ENCODE data around the gene ROCK2. TPM values are rescaled to one million over a fixed set of nuclear protein-coding genes. Genes with fewer than 3 reads are reported as not detected.

The ROCK2 gene
- total and polyA plus RNA-seq, 4 experiments from 2014 or later: 4.0 to 26.7 (median 21.6) TPM

GRCh38 chr2:11314487-11314886, 29.9 kb downstream of the ROCK2 start:
- Histone ChIP-seq H3K9me3 (ENCODE audit: control insufficient read depth in 1 of 2, low read length in 2 of 2) (no peaks in the 10 kb centered on the region), H3K27ac (ENCODE audit: low read depth, low read length) (no peak overlapping the region), H3K4me1 (ENCODE audit: insufficient read depth, low read length) (peaks cover 4% of the 10 kb centered on the region), H3K36me3 (ENCODE audit: insufficient read depth, low read length) (no peaks in the 10 kb centered on the region), H3K4me3 (ENCODE audit: low read length in 2 of 2) (no peak overlapping the region), H3K27me3 (ENCODE audit: insufficient read depth, low read length) (no peaks in the 10 kb centered on the region)
- H3K27ac Mint-ChIP-seq: no peak overlapping the region
- CTCF ChIA-PET (ENCODE audit: partially characterized antibody): no interaction called here
- H3K9me3 Mint-ChIP-seq: peaks cover 0 to 2% (median 0%) of the 10 kb centered on the region in 8 donors
- H3K27me3 Mint-ChIP-seq: no peaks in the 10 kb centered on the region
- DNase-seq: no peak
- intact Hi-C loops (cut with micrococcal nuclease): no loop called here
- POLR2A ChIA-PET (ENCODE audit: partially characterized antibody): no interaction called here
- H3K36me3 Mint-ChIP-seq: peaks cover 0 to 4% of the 10 kb centered on the region in 2 donors
- peaks cover 12 to 37% (median 15%) of the 10 kb centered on the region in 4 donors for H3K4me1 Mint-ChIP-seq
- H3K4me3 Mint-ChIP-seq: no peak overlapping the region

- H3K27me3 ChIP-seq (ENCODE audit: insufficient read depth, low read length): no peaks in the 10 kb centered on the region
- H3K36me3 ChIP-seq (ENCODE audit: insufficient read depth, low read length): no peaks in the 10 kb centered on the region
- Mint-ChIP-seq H3K27ac (no peak overlapping the region), H3K27me3 (no peaks in the 10 kb centered on the region), H3K36me3 (no peaks in the 10 kb centered on the region), H3K9me3 (peaks cover 0 to 2% (median 0%) of the 10 kb centered on the region in 8 donors), H3K4me3 (peak overlapping the region in 1 of 8 donors; percentile 15), H3K4me1 (peaks cover 13 to 37% (median 15%) of the 10 kb centered on the region in 4 donors)
- DNase-seq: no peak
- no peak overlapping the region for H3K4me3 ChIP-seq (ENCODE audit: low read length in 2 of 2)
- peaks cover 4% of the 10 kb centered on the region for H3K4me1 ChIP-seq (ENCODE audit: insufficient read depth, low read length)
- intact Hi-C loops (cut with micrococcal nuclease): no loop called here
- no peaks in the 10 kb centered on the region for H3K9me3 ChIP-seq (ENCODE audit: control insufficient read depth in 1 of 2, low read length in 2 of 2)
- CTCF ChIA-PET (ENCODE audit: partially characterized antibody): no interaction called here
- POLR2A ChIA-PET (ENCODE audit: partially characterized antibody): no interaction called here
- H3K27ac ChIP-seq (ENCODE audit: low read depth, low read length): no peak overlapping the region
Observed at GRCh38 chr2:11312770-11313471, 31.5 kb downstream of the ROCK2 start.

- peaks cover 6% of the 10 kb centered on the region for H3K4me1 ChIP-seq (ENCODE audit: insufficient read depth, low read length)
- no peaks in the 10 kb centered on the region for H3K9me3 ChIP-seq (ENCODE audit: control insufficient read depth in 1 of 2, low read length in 2 of 2)
- Mint-ChIP-seq H3K9me3 (peaks cover 0 to 2% (median 0%) of the 10 kb centered on the region in 8 donors), H3K27me3 (no peaks in the 10 kb centered on the region), H3K27ac (no peak overlapping the region), H3K36me3 (no peaks in the 10 kb centered on the region), H3K4me1 (peaks cover 17 to 32% (median 19%) of the 10 kb centered on the region in 4 donors), H3K4me3 (no peak overlapping the region)
- ChIA-PET POLR2A (ENCODE audit: partially characterized antibody) (no interaction called here), CTCF (ENCODE audit: partially characterized antibody) (no interaction called here)
- no peak overlapping the region for H3K4me3 ChIP-seq (ENCODE audit: low read length in 2 of 2)
- no peak for DNase-seq
- H3K27me3 ChIP-seq (ENCODE audit: insufficient read depth, low read length): no peaks in the 10 kb centered on the region
- H3K27ac ChIP-seq (ENCODE audit: low read depth, low read length): no peak overlapping the region
- no peaks in the 10 kb centered on the region for H3K36me3 ChIP-seq (ENCODE audit: insufficient read depth, low read length)
- intact Hi-C loops (cut with micrococcal nuclease): no loop called here
Observed at GRCh38 chr2:11311543-11311942, 32.9 kb downstream of the ROCK2 start.

GRCh38 chr2:11310212-11310611, 34.2 kb downstream of the ROCK2 start:
- Mint-ChIP-seq H3K4me1 (peaks cover 22 to 45% (median 28%) of the 10 kb centered on the region in 4 donors), H3K9me3 (peaks cover 0 to 2% (median 0%) of the 10 kb centered on the region in 8 donors), H3K36me3 (no peaks in the 10 kb centered on the region), H3K27me3 (no peaks in the 10 kb centered on the region), H3K27ac (no peak overlapping the region), H3K4me3 (no peak overlapping the region)
- intact Hi-C loops (cut with micrococcal nuclease): no loop called here
- H3K27ac ChIP-seq (ENCODE audit: low read depth, low read length): no peak overlapping the region
- no peak for DNase-seq
- ChIA-PET CTCF (ENCODE audit: partially characterized antibody) (interaction anchor here (1.6 kb wide), 1 partner anchor 178 kb away, joined by 4 read pairs; a partner anchor contains a TSS), POLR2A (ENCODE audit: partially characterized antibody) (interaction anchor here (1.1 kb wide), 1 partner anchor 10 kb away, joined by 3 read pairs; no protein-coding TSS in a partner anchor)
- no peak overlapping the region for H3K4me3 ChIP-seq (ENCODE audit: low read length in 2 of 2)
- H3K4me1 ChIP-seq (ENCODE audit: insufficient read depth, low read length): peaks cover 14% of the 10 kb centered on the region
- no peaks in the 10 kb centered on the region for H3K9me3 ChIP-seq (ENCODE audit: control insufficient read depth in 1 of 2, low read length in 2 of 2)
- H3K27me3 ChIP-seq (ENCODE audit: insufficient read depth, low read length): no peaks in the 10 kb centered on the region
- no peaks in the 10 kb centered on the region for H3K36me3 ChIP-seq (ENCODE audit: insufficient read depth, low read length)

- Mint-ChIP-seq H3K4me3 (no peak overlapping the region), H3K27me3 (no peaks in the 10 kb centered on the region)
- CTCF ChIA-PET (ENCODE audit: partially characterized antibody): interaction anchor here (1.6 kb wide), 1 partner anchor 177 kb away, joined by 4 read pairs; a partner anchor contains a TSS
Observed at GRCh38 chr2:11309706-11310105, 34.7 kb downstream of the ROCK2 start.

GRCh38 chr2:11307764-11308415, 36.5 kb downstream of the ROCK2 start:
- peak in 1 of 5 donors; percentile 24 for DNase-seq
- ChIA-PET POLR2A (ENCODE audit: partially characterized antibody) (no interaction called here), CTCF (ENCODE audit: partially characterized antibody) (no interaction called here)
- Histone ChIP-seq H3K4me3 (ENCODE audit: low read length in 2 of 2) (no peak overlapping the region), H3K36me3 (ENCODE audit: insufficient read depth, low read length) (no peaks in the 10 kb centered on the region), H3K27ac (ENCODE audit: low read depth, low read length) (no peak overlapping the region), H3K4me1 (ENCODE audit: insufficient read depth, low read length) (peaks cover 14% of the 10 kb centered on the region), H3K27me3 (ENCODE audit: insufficient read depth, low read length) (no peaks in the 10 kb centered on the region), H3K9me3 (ENCODE audit: control insufficient read depth in 1 of 2, low read length in 2 of 2) (no peaks in the 10 kb centered on the region)
- intact Hi-C loops (cut with micrococcal nuclease): no loop called here
- no peaks in the 10 kb centered on the region for H3K36me3 Mint-ChIP-seq
- H3K27me3 Mint-ChIP-seq: no peaks in the 10 kb centered on the region
- no peak overlapping the region for H3K4me3 Mint-ChIP-seq
- peaks cover 18 to 32% (median 28%) of the 10 kb centered on the region in 4 donors for H3K4me1 Mint-ChIP-seq
- H3K9me3 Mint-ChIP-seq: peaks cover 0 to 2% (median 0%) of the 10 kb centered on the region in 8 donors
- H3K27ac Mint-ChIP-seq: no peak overlapping the region

More at GRCh38 chr2:11309706-11310105, 34.7 kb downstream of the ROCK2 start:
- intact Hi-C loops (cut with micrococcal nuclease): no loop called here
- no peaks in the 10 kb centered on the region for H3K36me3 ChIP-seq (ENCODE audit: insufficient read depth, low read length)
- no peak overlapping the region for H3K27ac Mint-ChIP-seq
- H3K4me3 ChIP-seq (ENCODE audit: low read length in 2 of 2): no peak overlapping the region
- POLR2A ChIA-PET (ENCODE audit: partially characterized antibody): interaction anchor here (1.1 kb wide), 1 partner anchor 10 kb away, joined by 3 read pairs; no protein-coding TSS in a partner anchor
- DNase-seq: no peak
- H3K4me1 ChIP-seq (ENCODE audit: insufficient read depth, low read length): peaks cover 14% of the 10 kb centered on the region
- H3K4me1 Mint-ChIP-seq: peaks cover 22 to 45% (median 28%) of the 10 kb centered on the region in 4 donors
- H3K36me3 Mint-ChIP-seq: no peaks in the 10 kb centered on the region
- no peaks in the 10 kb centered on the region for H3K27me3 ChIP-seq (ENCODE audit: insufficient read depth, low read length)
- H3K9me3 Mint-ChIP-seq: peaks cover 0 to 2% (median 0%) of the 10 kb centered on the region in 8 donors
- no peak overlapping the region for H3K27ac ChIP-seq (ENCODE audit: low read depth, low read length)
- no peaks in the 10 kb centered on the region for H3K9me3 ChIP-seq (ENCODE audit: control insufficient read depth in 1 of 2, low read length in 2 of 2)

GRCh38 chr2:11305958-11306357, 38.5 kb downstream of the ROCK2 start:
- ChIA-PET POLR2A (ENCODE audit: partially characterized antibody) (no interaction called here), CTCF (ENCODE audit: partially characterized antibody) (no interaction called here)
- intact Hi-C loops (cut with micrococcal nuclease): no loop called here
- Histone ChIP-seq H3K4me3 (ENCODE audit: low read length in 2 of 2) (no peak overlapping the region), H3K4me1 (ENCODE audit: insufficient read depth, low read length) (peaks cover 9% of the 10 kb centered on the region), H3K27ac (ENCODE audit: low read depth, low read length) (no peak overlapping the region), H3K9me3 (ENCODE audit: control insufficient read depth in 1 of 2, low read length in 2 of 2) (no peaks in the 10 kb centered on the region), H3K27me3 (ENCODE audit: insufficient read depth, low read length) (no peaks in the 10 kb centered on the region), H3K36me3 (ENCODE audit: insufficient read depth, low read length) (no peaks in the 10 kb centered on the region)
- DNase-seq: no peak
- Mint-ChIP-seq H3K36me3 (no peaks in the 10 kb centered on the region), H3K27me3 (no peaks in the 10 kb centered on the region), H3K4me1 (peaks cover 14 to 23% (median 18%) of the 10 kb centered on the region in 4 donors), H3K9me3 (peaks cover 0 to 2% (median 0%) of the 10 kb centered on the region in 8 donors), H3K4me3 (no peak overlapping the region), H3K27ac (no peak overlapping the region)

All from CD4-positive, alpha-beta memory T cell (primary cell).